MCF 10A (cell line): ENCODE results near the gene ABCA1. TPM values are rescaled to one million over a fixed set of nuclear protein-coding genes. Genes with fewer than 3 reads are reported as not detected.

ENCODE experiments used
- BruUV-seq: library from RNA; stranded (reverse); fragments of 400-500 nt; replicated peaks from 2 replicates; lab custom pipeline; 2021; lab: Mats Ljungman, UMichigan
- CTCF ChIA-PET: fragments of 300-600 bp; sonication (Branson Sonifier 250); formaldehyde crosslinking; extraction: SDS; loops from one replicate; lab custom pipeline; 2021; ENCODE audit warnings: antibody characterized with exemption, inconsistent platforms; lab: Yijun Ruan, JAX
- POLR2A ChIA-PET: fragments of 300-600, 350-650 bp; sonication (Branson Sonifier 250); formaldehyde crosslinking; extraction: SDS; loops from one replicate; lab custom pipeline; 2020; ENCODE audit warnings: antibody characterized with exemption, inconsistent platforms; lab: Yijun Ruan, JAX
- DNase-seq: peaks from one replicate; pipeline ENCODE4 v3.0.0-alpha.2; 2018; ENCODE audit not compliant: unreplicated experiment
- H3K27ac Mint-ChIP-seq: one replicate; pipeline ENCODE4 v1.8.0; 2022; ENCODE audit warnings: mild to moderate bottlenecking, low read depth, mixed read lengths; ENCODE audit not compliant: unreplicated experiment
- H3K27me3 Mint-ChIP-seq: one replicate; pipeline ENCODE4 v1.8.0; 2022; ENCODE audit warnings: mixed read lengths; ENCODE audit not compliant: insufficient read depth, unreplicated experiment
- H3K36me3 Mint-ChIP-seq: one replicate; pipeline ENCODE4 v1.8.0; 2022; ENCODE audit warnings: mild to moderate bottlenecking, moderate library complexity, mixed read lengths; ENCODE audit not compliant: insufficient read depth, unreplicated experiment
- H3K4me1 Mint-ChIP-seq: one replicate; pipeline ENCODE4 v1.8.0; 2022; ENCODE audit warnings: mixed read lengths; ENCODE audit not compliant: insufficient read depth, unreplicated experiment
- H3K4me3 Mint-ChIP-seq: one replicate; pipeline ENCODE4 v1.8.0; 2022; ENCODE audit warnings: mild to moderate bottlenecking, moderate library complexity, mixed read lengths; ENCODE audit not compliant: unreplicated experiment
- H3K9me3 Mint-ChIP-seq: one replicate; pipeline ENCODE4 v1.8.0; 2022; ENCODE audit warnings: mixed read lengths; ENCODE audit not compliant: unreplicated experiment
- intact Hi-C: fragments of 100-400 bp; cut with micrococcal nuclease; formaldehyde crosslinking; loops from 2 replicates; pipeline ENCODE4 v1.14.1; 2022
- total RNA-seq: library from RNA; stranded (reverse); gene quantifications from 2 replicates; pipeline ENCODE4 v1.2.3, GENCODE V29; 2022
- TF ChIP-seq, protein P1 (sequence below): fragments of 200-600 bp; IDR thresholded peaks from one replicate; pipeline ENCODE4 v1.8.0; 2022; ENCODE audit warnings: antibody characterized with exemption, mild to moderate bottlenecking; ENCODE audit not compliant: unreplicated experiment

The ABCA1 gene
- total RNA-seq, 1 experiment from 2014 or later, result 0.28 TPM

DNA sequence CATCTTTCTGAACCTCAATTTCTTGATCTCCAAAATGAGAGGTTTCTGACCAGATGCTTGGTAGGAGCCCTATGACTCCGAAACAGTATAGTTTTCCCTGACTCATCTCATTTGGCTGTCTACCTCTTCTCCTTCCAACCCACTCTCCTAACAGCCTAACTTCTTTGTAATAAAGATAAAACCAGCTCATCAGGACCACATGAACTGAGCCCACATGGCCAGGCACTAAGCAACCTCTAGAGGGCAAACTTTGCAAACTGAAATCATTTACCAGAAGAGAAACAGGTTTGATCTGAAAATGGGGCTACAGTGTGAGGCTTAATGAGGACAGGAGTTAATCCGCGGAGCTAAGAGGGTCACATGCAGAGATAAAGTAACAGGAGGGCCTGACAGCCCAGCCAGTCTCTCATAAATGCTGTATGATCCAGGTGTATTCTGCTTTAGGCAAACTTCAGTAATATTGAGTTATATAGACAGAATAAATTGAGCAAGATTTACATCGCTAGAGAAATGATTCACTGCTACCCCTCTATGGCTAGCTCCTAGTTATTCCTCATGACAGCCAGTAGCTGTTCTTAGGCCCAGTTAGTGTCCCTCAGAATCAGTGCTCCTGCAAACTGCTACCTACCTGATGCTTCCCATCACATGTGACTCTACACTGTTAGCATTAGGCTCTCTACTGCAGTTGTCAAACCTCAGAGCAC lies 64.6 kb downstream of the ABCA1 start:
- no TSS peak for BruUV-seq
- peak; percentile 83 for DNase-seq
- CTCF ChIA-PET, result interaction anchor here (0.5 to 8.7 kb wide), 84 partner anchors 10 to 692 kb away, joined by 3 to 124 read pairs (median 4); partner anchors contain the start of gene SLC44A1
- Mint-ChIP-seq H3K27me3 (no peaks in the 10 kb centered on the region), H3K36me3 (no peaks in the 10 kb centered on the region), H3K4me1 (peaks cover 11% of the 10 kb centered on the region), H3K27ac (no peak overlapping the region), H3K4me3 (no peak overlapping the region), H3K9me3 (no peaks in the 10 kb centered on the region)
- intact Hi-C loops, result loop anchor here (1.0 to 10.0 kb wide), 9 partner anchors 51 to 552 kb away; partner anchors contain the start of genes ABCA1 and SLC44A1
- TF ChIP-seq, protein P1, sequence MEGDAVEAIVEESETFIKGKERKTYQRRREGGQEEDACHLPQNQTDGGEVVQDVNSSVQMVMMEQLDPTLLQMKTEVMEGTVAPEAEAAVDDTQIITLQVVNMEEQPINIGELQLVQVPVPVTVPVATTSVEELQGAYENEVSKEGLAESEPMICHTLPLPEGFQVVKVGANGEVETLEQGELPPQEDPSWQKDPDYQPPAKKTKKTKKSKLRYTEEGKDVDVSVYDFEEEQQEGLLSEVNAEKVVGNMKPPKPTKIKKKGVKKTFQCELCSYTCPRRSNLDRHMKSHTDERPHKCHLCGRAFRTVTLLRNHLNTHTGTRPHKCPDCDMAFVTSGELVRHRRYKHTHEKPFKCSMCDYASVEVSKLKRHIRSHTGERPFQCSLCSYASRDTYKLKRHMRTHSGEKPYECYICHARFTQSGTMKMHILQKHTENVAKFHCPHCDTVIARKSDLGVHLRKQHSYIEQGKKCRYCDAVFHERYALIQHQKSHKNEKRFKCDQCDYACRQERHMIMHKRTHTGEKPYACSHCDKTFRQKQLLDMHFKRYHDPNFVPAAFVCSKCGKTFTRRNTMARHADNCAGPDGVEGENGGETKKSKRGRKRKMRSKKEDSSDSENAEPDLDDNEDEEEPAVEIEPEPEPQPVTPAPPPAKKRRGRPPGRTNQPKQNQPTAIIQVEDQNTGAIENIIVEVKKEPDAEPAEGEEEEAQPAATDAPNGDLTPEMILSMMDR, result peak; percentile 74
- POLR2A ChIA-PET, result interaction anchor here (0.6 to 1.5 kb wide), 6 partner anchors 21 to 382 kb away, joined by 3 to 9 read pairs (median 3); partner anchors contain the start of gene SLC44A1

GRCh38 chr9:104861397-104861796 lies 66.6 kb downstream of the ABCA1 start:
- intact Hi-C loops, result loop anchor here (5.0 to 10.0 kb wide), 3 partner anchors 49 to 383 kb away; partner anchors contain the start of genes ABCA1 and SLC44A1
- ChIA-PET POLR2A (interaction anchor here (1.0 kb wide), 1 partner anchor 293 kb away, joined by 3 read pairs; no protein-coding TSS in a partner anchor), CTCF (interaction anchor here (0.5 to 8.7 kb wide), 17 partner anchors 24 to 583 kb away, joined by 3 to 124 read pairs (median 4); partner anchors contain the start of gene NIPSNAP3A)
- H3K36me3 Mint-ChIP-seq, result no peaks in the 10 kb centered on the region
- H3K27ac Mint-ChIP-seq, result no peak overlapping the region
- DNase-seq, result no peak
- H3K4me3 Mint-ChIP-seq, result no peak overlapping the region
- H3K9me3 Mint-ChIP-seq, result no peaks in the 10 kb centered on the region
- TF ChIP-seq, protein P1, result no peak
- no peaks in the 10 kb centered on the region for H3K27me3 Mint-ChIP-seq
- BruUV-seq, result no TSS peak
- H3K4me1 Mint-ChIP-seq, result peaks cover 8% of the 10 kb centered on the region

DNA sequence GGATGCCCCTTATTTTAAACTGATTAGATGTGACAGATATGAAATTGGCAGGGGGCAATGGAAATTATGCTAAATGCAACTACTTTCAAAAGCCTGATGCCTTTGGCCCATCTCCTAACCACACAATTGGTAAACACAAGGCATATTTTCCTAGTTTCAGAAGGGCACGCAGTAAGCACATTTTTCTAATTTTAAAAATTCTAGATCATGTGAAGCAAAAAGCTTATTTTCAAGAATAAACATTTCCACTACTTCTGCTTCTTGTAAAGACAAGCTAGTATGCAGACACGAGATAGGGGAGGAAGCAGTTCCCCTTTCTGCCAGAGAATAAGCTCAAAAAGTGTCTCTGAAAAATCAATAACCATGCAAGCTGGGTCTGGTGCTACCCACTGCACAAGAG lies 67.7 kb downstream of the ABCA1 start:
- no peak for DNase-seq
- Mint-ChIP-seq H3K4me3 (no peak overlapping the region), H3K36me3 (no peaks in the 10 kb centered on the region), H3K4me1 (no peaks in the 10 kb centered on the region), H3K27ac (no peak overlapping the region), H3K9me3 (no peaks in the 10 kb centered on the region), H3K27me3 (no peaks in the 10 kb centered on the region)
- ChIA-PET CTCF (interaction anchor here (0.6 to 8.7 kb wide), 7 partner anchors 34 to 553 kb away, joined by 3 to 124 read pairs (median 39); partner anchors contain the start of gene NIPSNAP3A), POLR2A (no interaction called here)
- TF ChIP-seq, protein P1, result no peak
- no TSS peak for BruUV-seq
- intact Hi-C loops, result loop anchor here (5.0 to 10.0 kb wide), 3 partner anchors 48 to 385 kb away; partner anchors contain the start of genes ABCA1 and SLC44A1

GRCh38 chr9:104858846-104859245 lies 69.1 kb downstream of the ABCA1 start:
- ChIA-PET POLR2A (no interaction called here), CTCF (interaction anchor here (0.6 to 8.7 kb wide), 3 partner anchors 298 to 555 kb away, joined by 3 to 124 read pairs (median 115); no protein-coding TSS in a partner anchor)
- intact Hi-C loops, result no loop called here
- no TSS peak for BruUV-seq
- no peak overlapping the region for H3K4me3 Mint-ChIP-seq
- TF ChIP-seq, protein P1, result no peak
- H3K9me3 Mint-ChIP-seq, result no peaks in the 10 kb centered on the region
- no peak for DNase-seq
- peaks cover 12% of the 10 kb centered on the region for H3K4me1 Mint-ChIP-seq
- H3K27me3 Mint-ChIP-seq, result no peaks in the 10 kb centered on the region
- H3K27ac Mint-ChIP-seq, result no peak overlapping the region
- no peaks in the 10 kb centered on the region for H3K36me3 Mint-ChIP-seq
